CD4-positive, CD25-positive, alpha-beta regulatory T cell (primary cell): ENCODE data around the gene KIAA0753. TPM values are rescaled to one million over a fixed set of nuclear protein-coding genes. Genes with fewer than 3 reads are reported as not detected.

Experiments used
- ATAC-seq, 2 donors: fragments of 150-1000 bp; cut with Tn5 transposase; one replicate each; pipeline ENCODE4 v1.10.0; 2021; ENCODE audit warnings: low read depth in 2 of 2, moderate number of reproducible peaks in 2 of 2, moderate library complexity in 1 of 2
- DNase-seq, 3 donors: peaks; one replicate each; pipeline versions ENCODE4 v3.0.0 to v3.0.0-alpha.2; 2012 to 2022; ENCODE audit warnings: mixed read lengths in 1 of 3
- H3K27ac ChIP-seq: one replicate; pipeline ENCODE4 v1.7.0; 2013; ENCODE audit warnings: mild to moderate bottlenecking, low read length; ENCODE audit not compliant: insufficient read depth, poor library complexity, severe bottlenecking
- H3K27me3 ChIP-seq: one replicate; pipeline ENCODE4 v1.7.0; 2013; ENCODE audit warnings: low read length; ENCODE audit not compliant: control insufficient read depth, insufficient read depth
- H3K36me3 ChIP-seq: one replicate; pipeline ENCODE4 v1.7.0; 2013; ENCODE audit warnings: mild to moderate bottlenecking, low read length, moderate library complexity; ENCODE audit not compliant: control insufficient read depth, insufficient read depth
- H3K4me1 ChIP-seq: 2 replicates; pipeline ENCODE4 v1.7.0; 2013; ENCODE audit warnings: mild to moderate bottlenecking, low read length; ENCODE audit not compliant: insufficient read depth, control insufficient read depth, poor library complexity, severe bottlenecking
- H3K4me3 ChIP-seq: one replicate; pipeline ENCODE4 v1.7.0; 2013; ENCODE audit warnings: low read depth, mild to moderate bottlenecking, low read length, moderate library complexity
- H3K9me3 ChIP-seq, 2 experiments: 1 replicate in 1 of 2; 2 replicates in 1 of 2; pipeline ENCODE4 v1.7.0; 2013; ENCODE audit warnings: low read length in 2 of 2, mild to moderate bottlenecking in 1 of 2, moderate library complexity in 1 of 2; ENCODE audit not compliant: control insufficient read depth in 2 of 2
- H3K27ac Mint-ChIP-seq, 3 donors: one replicate each; pipeline ENCODE4 v1.8.0; 2020 to 2022; ENCODE audit warnings: mild to moderate bottlenecking in 3 of 3, mixed read lengths in 3 of 3, moderate library complexity in 2 of 3
- H3K27me3 Mint-ChIP-seq: one replicate; pipeline ENCODE4 v1.8.0; 2022; ENCODE audit warnings: mild to moderate bottlenecking, mixed read lengths
- H3K36me3 Mint-ChIP-seq: one replicate; pipeline ENCODE4 v1.8.0; 2020; ENCODE audit warnings: mixed read lengths
- H3K4me1 Mint-ChIP-seq, 4 donors: one replicate each; pipeline ENCODE4 v1.8.0; 2020 to 2022; ENCODE audit warnings: mixed read lengths in 4 of 4, mild to moderate bottlenecking in 1 of 4
- H3K4me3 Mint-ChIP-seq, 4 donors: one replicate each; pipeline ENCODE4 v1.8.0; 2020 to 2022; ENCODE audit warnings: mild to moderate bottlenecking in 4 of 4, mixed read lengths in 4 of 4, moderate library complexity in 3 of 4
- H3K9me3 Mint-ChIP-seq, 7 donors: one replicate each; pipeline ENCODE4 v1.8.0; 2020 to 2022; ENCODE audit warnings: mixed read lengths in 7 of 7, mild to moderate bottlenecking in 3 of 7, moderate library complexity in 2 of 7
- polyA plus RNA-seq, 4 donors: library from polyadenylated mRNA; unstranded; fragments of 300-500 nt; fragmentation: Illumina TruSeq; gene quantifications; one replicate each; pipeline ENCODE4 v1.2.3, GENCODE V29; 2021
- total RNA-seq: library from RNA; stranded (reverse); gene quantifications from one replicate; pipeline ENCODE4 v1.2.3, GENCODE V29; 2022

The KIAA0753 gene
- total and polyA plus RNA-seq, 5 donors from 2014 or later, result 1.2 to 11.4 (median 1.4) TPM

GRCh38 chr17:6682339-6682738 lies 41.8 kb upstream of the KIAA0753 start:
- Mint-ChIP-seq H3K27me3 (peaks cover 17% of the 10 kb centered on the region), H3K36me3 (peaks cover 3% of the 10 kb centered on the region), H3K27ac (no peak overlapping the region), H3K4me3 (no peak overlapping the region), H3K9me3 (peaks cover 0 to 2% (median 0%) of the 10 kb centered on the region in 7 donors), H3K4me1 (peaks cover 0 to 3% (median 0%) of the 10 kb centered on the region in 4 donors)
- H3K9me3 ChIP-seq, result no peaks in the 10 kb centered on the region
- H3K27ac ChIP-seq, result no peak overlapping the region
- H3K4me3 ChIP-seq, result no peak overlapping the region
- ATAC-seq (no peak), DNase-seq (no peak)
- H3K4me1 ChIP-seq, result no peaks in the 10 kb centered on the region
- H3K36me3 ChIP-seq, result no peaks in the 10 kb centered on the region
- H3K27me3 ChIP-seq, result peaks cover 2% of the 10 kb centered on the region

- DNase-seq (no peak), ATAC-seq (no peak)
- H3K36me3 ChIP-seq, result no peaks in the 10 kb centered on the region
- H3K27me3 ChIP-seq, result peaks cover 2% of the 10 kb centered on the region
- peaks cover 3% of the 10 kb centered on the region for H3K36me3 Mint-ChIP-seq
- no peak overlapping the region for H3K27ac ChIP-seq
- H3K9me3 Mint-ChIP-seq, result peaks cover 0 to 2% (median 0%) of the 10 kb centered on the region in 7 donors
- peaks cover 17% of the 10 kb centered on the region for H3K27me3 Mint-ChIP-seq
- no peak overlapping the region for H3K4me3 Mint-ChIP-seq
- no peaks in the 10 kb centered on the region for H3K4me1 ChIP-seq
- no peaks in the 10 kb centered on the region for H3K9me3 ChIP-seq
- H3K27ac Mint-ChIP-seq, result no peak overlapping the region
- H3K4me3 ChIP-seq, result no peak overlapping the region
- peaks cover 0 to 3% (median 0%) of the 10 kb centered on the region in 4 donors for H3K4me1 Mint-ChIP-seq
Measured at GRCh38 chr17:6681671-6682070, 41.2 kb upstream of the KIAA0753 start.

DNA sequence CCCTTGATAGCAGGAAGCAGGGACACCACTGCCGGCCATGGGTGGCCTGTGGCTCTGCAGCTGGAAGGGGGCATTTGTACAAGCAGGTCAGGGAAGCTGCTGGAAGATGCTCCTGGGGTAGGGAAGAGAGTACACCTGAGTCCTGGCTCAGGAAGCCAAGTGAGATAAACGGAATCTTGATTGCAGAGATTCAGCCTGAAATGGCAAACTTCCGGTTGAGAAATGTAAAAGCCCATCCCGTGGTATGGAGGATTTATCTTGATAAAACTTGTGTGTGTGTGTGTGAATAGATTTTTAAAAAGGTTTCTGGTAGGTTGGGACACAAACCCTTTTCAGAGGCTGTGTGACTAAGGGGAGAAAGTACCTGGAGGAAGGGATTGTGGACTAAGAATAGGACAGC lies 40.7 kb upstream of the KIAA0753 start:
- Mint-ChIP-seq H3K27me3 (peaks cover 17% of the 10 kb centered on the region), H3K36me3 (peaks cover 3% of the 10 kb centered on the region), H3K9me3 (peaks cover 0 to 2% (median 0%) of the 10 kb centered on the region in 7 donors), H3K4me1 (peaks cover 0 to 3% (median 0%) of the 10 kb centered on the region in 4 donors), H3K4me3 (no peak overlapping the region), H3K27ac (no peak overlapping the region)
- Histone ChIP-seq H3K27me3 (peaks cover 2% of the 10 kb centered on the region), H3K36me3 (no peaks in the 10 kb centered on the region), H3K9me3 (no peaks in the 10 kb centered on the region), H3K27ac (no peak overlapping the region), H3K4me3 (no peak overlapping the region), H3K4me1 (no peaks in the 10 kb centered on the region)
- DNase-seq (no peak), ATAC-seq (no peak)

DNA sequence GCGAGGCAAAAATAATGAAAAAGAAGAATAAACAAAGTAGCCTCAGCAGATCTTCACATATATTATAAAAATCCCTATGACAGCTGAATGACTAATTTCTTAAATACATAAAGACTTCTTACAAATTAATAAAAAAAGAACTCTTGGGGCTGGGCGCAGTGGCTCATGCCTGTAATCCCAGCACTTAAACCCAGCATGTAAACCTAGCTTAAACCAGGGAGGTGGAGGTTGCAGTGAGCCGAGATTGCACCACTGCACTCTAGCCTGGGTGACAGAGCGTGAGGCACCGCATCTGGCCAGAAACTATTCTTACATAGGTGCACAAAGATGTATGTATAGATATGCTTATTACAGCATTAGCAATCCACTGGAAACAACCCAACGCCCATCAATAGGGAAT lies 38.7 kb upstream of the KIAA0753 start:
- no peak for DNase-seq
- no peaks in the 10 kb centered on the region for H3K36me3 ChIP-seq
- peaks cover 2% of the 10 kb centered on the region for H3K27me3 ChIP-seq
- Mint-ChIP-seq H3K36me3 (peaks cover 3% of the 10 kb centered on the region), H3K4me3 (no peak overlapping the region), H3K27me3 (peaks cover 16% of the 10 kb centered on the region), H3K27ac (no peak overlapping the region), H3K4me1 (peaks cover 0 to 4% (median 1%) of the 10 kb centered on the region in 4 donors), H3K9me3 (no peaks in the 10 kb centered on the region)
- no peaks in the 10 kb centered on the region for H3K4me1 ChIP-seq
- ATAC-seq, result no peak
- H3K4me3 ChIP-seq, result no peak overlapping the region
- H3K27ac ChIP-seq, result no peak overlapping the region
- H3K9me3 ChIP-seq, result no peaks in the 10 kb centered on the region

DNA sequence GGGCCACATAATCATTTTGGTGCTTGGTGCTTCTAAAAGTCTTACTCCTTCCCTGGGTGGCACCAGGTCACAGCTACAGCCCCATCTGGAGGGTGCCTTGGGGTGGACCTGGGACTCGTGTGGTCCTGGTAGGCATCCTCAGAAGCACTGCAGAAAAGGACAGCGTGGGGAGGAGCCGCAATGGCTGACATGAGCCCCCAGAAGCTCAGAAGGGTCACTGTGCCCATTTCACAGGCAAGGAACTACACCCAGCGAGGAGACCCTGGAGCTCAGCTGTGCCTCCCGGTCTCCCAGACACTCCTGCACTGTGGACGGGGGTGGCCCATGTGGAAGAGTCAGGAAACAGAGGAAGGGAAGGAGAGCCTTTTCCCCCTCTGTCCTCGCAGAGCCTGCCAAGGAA lies 37.4 kb upstream of the KIAA0753 start:
- peaks cover 0 to 4% (median 1%) of the 10 kb centered on the region in 4 donors for H3K4me1 Mint-ChIP-seq

DNA sequence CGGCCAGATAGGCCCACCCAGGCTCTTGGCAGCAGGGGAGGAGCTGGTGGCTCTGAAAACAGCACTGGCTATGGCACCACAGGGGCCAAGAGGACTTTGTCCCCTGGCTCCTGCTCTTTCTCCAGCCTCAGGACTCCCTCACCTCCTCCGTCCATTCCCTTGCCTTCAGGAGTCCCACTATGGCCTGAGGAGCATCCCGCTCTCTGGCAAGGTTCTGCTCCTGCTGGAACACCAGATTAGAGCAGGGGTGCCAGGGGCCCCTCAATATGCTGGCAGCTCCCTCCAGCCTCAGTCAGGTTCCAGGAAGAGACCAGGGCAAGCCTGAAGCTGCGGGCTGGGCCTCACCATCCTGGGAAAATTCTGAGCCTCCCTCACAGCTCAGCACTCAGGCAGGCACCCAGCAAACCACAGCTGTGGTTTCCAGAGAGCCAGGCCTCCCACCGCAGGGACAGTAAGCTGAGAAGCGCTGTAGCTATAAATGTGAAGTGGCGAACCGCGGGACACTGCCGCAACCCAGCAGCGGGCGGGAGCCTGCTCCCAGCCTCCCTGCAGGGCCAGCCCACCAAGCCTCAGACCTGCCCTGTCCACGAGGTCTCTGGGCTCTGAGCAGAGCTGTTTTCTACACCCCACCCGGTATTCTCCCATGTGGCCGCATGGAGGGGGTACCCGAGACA lies 36.8 kb upstream of the KIAA0753 start:
- Histone ChIP-seq H3K9me3 (no peaks in the 10 kb centered on the region), H3K4me3 (no peak overlapping the region), H3K36me3 (no peaks in the 10 kb centered on the region), H3K27ac (no peak overlapping the region), H3K4me1 (no peaks in the 10 kb centered on the region), H3K27me3 (peaks cover 2% of the 10 kb centered on the region)
- Mint-ChIP-seq H3K27me3 (peaks cover 5% of the 10 kb centered on the region), H3K27ac (no peak overlapping the region), H3K4me3 (no peak overlapping the region), H3K36me3 (no peaks in the 10 kb centered on the region), H3K4me1 (peaks cover 0 to 7% (median 1%) of the 10 kb centered on the region in 4 donors), H3K9me3 (no peaks in the 10 kb centered on the region)
- DNase-seq (no peak), ATAC-seq (no peak)

More for the DNA sequence above, 37.4 kb upstream of the KIAA0753 start:
- DNase-seq (no peak), ATAC-seq (no peak)
- Mint-ChIP-seq H3K9me3 (no peaks in the 10 kb centered on the region), H3K27me3 (peaks cover 11% of the 10 kb centered on the region), H3K36me3 (no peaks in the 10 kb centered on the region), H3K4me3 (no peak overlapping the region), H3K27ac (no peak overlapping the region)
- Histone ChIP-seq H3K4me3 (no peak overlapping the region), H3K27ac (no peak overlapping the region), H3K27me3 (peaks cover 2% of the 10 kb centered on the region), H3K36me3 (no peaks in the 10 kb centered on the region), H3K9me3 (no peaks in the 10 kb centered on the region), H3K4me1 (no peaks in the 10 kb centered on the region)

- peaks cover 4% of the 10 kb centered on the region for H3K27me3 Mint-ChIP-seq
Measured at GRCh38 chr17:6676802-6677157, 36.3 kb upstream of the KIAA0753 start.

GRCh38 chr17:6675201-6675825 lies 34.8 kb upstream of the KIAA0753 start:
- Histone ChIP-seq H3K4me1 (no peaks in the 10 kb centered on the region), H3K27ac (no peak overlapping the region), H3K27me3 (no peaks in the 10 kb centered on the region), H3K9me3 (no peaks in the 10 kb centered on the region), H3K36me3 (no peaks in the 10 kb centered on the region), H3K4me3 (no peak overlapping the region)
- DNase-seq (no peak), ATAC-seq (no peak)
- Mint-ChIP-seq H3K36me3 (no peaks in the 10 kb centered on the region), H3K4me1 (peaks cover 0 to 8% (median 1%) of the 10 kb centered on the region in 4 donors), H3K9me3 (no peaks in the 10 kb centered on the region), H3K27ac (peak overlapping the region in 1 of 3 donors; percentile 88), H3K4me3 (no peak overlapping the region), H3K27me3 (peaks cover 4% of the 10 kb centered on the region)

More at GRCh38 chr17:6676802-6677157, 36.3 kb upstream of the KIAA0753 start:
- Mint-ChIP-seq H3K4me1 (peaks cover 0 to 8% (median 1%) of the 10 kb centered on the region in 4 donors), H3K36me3 (no peaks in the 10 kb centered on the region), H3K4me3 (no peak overlapping the region), H3K9me3 (no peaks in the 10 kb centered on the region), H3K27ac (no peak overlapping the region)
- Histone ChIP-seq H3K4me3 (no peak overlapping the region), H3K27me3 (peaks cover 2% of the 10 kb centered on the region), H3K4me1 (no peaks in the 10 kb centered on the region), H3K27ac (no peak overlapping the region), H3K9me3 (no peaks in the 10 kb centered on the region), H3K36me3 (no peaks in the 10 kb centered on the region)
- DNase-seq, result no peak
- no peak for ATAC-seq
